Activated T-helper 17 cell treated with anti-CD3 and anti-CD28 coated beads, Interleukin-2, amount 50 U/mL, for 72 hours (primary cell): ENCODE results near the gene ASAP2. TPM values are rescaled to one million over a fixed set of nuclear protein-coding genes. Genes with fewer than 3 reads are reported as not detected.

Experiments used
- ATAC-seq: fragments of 150-1000 bp; cut with Tn5 transposase; replicated peaks from 2 replicates; pipeline ENCODE4 v1.10.0; 2021; ENCODE audit warnings: mild to moderate bottlenecking, moderate library complexity
- H3K27ac Mint-ChIP-seq: one replicate; pipeline ENCODE4 v1.8.0; 2022; ENCODE audit warnings: mixed read lengths
- H3K27me3 Mint-ChIP-seq: one replicate; pipeline ENCODE4 v1.8.0; 2022; ENCODE audit warnings: mixed read lengths
- H3K36me3 Mint-ChIP-seq: one replicate; pipeline ENCODE4 v1.8.0; 2022; ENCODE audit warnings: low read depth, mild to moderate bottlenecking, mixed read lengths
- H3K4me1 Mint-ChIP-seq: one replicate; pipeline ENCODE4 v1.8.0; 2022; ENCODE audit warnings: mixed read lengths
- H3K4me3 Mint-ChIP-seq: one replicate; pipeline ENCODE4 v1.8.0; 2022; ENCODE audit warnings: mild to moderate bottlenecking, mixed read lengths
- H3K9me3 Mint-ChIP-seq: one replicate; pipeline ENCODE4 v1.8.0; 2022; ENCODE audit warnings: mixed read lengths
- total RNA-seq, 2 donors: library from RNA; stranded (reverse); gene quantifications; one replicate each; pipeline ENCODE4 v1.2.3, GENCODE V29; 2022

ASAP2 gene
- total RNA-seq, 2 donors from 2014 or later: 0.17 to 0.19 TPM

GRCh38 chr2:9298583-9298982, 92.0 kb downstream of the ASAP2 start:
- Mint-ChIP-seq H3K9me3 (no peaks in the 10 kb centered on the region), H3K27me3 (peaks cover 9% of the 10 kb centered on the region), H3K36me3 (no peaks in the 10 kb centered on the region), H3K4me1 (no peaks in the 10 kb centered on the region), H3K4me3 (no peak overlapping the region), H3K27ac (no peak overlapping the region)
- ATAC-seq: no peak

GRCh38 chr2:9299161-9300100, 92.8 kb downstream of the ASAP2 start:
- Mint-ChIP-seq H3K9me3 (no peaks in the 10 kb centered on the region), H3K4me3 (no peak overlapping the region), H3K36me3 (no peaks in the 10 kb centered on the region), H3K4me1 (no peaks in the 10 kb centered on the region), H3K27me3 (peaks cover 9% of the 10 kb centered on the region), H3K27ac (no peak overlapping the region)
- ATAC-seq: no peak

DNA sequence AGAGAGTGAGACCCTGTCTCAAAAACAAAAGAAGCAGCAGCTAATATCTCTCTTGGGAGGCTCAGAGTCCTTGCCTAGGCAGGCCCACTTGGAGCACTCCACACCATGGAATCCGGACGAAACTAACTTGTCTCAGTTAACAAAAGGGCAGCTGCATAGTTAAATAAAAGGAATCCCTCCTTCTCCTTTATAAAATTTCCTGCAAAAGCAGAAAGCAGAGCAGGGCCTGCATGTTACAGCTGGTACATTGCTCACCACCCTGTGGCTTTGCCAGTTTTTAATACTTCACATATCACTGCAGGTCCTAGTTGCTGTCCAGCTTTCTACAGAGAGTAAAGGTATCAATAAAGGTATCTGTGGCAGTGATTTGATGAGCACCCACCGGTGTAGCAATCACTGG, 93.6 kb downstream of the ASAP2 start:
- no peak overlapping the region for H3K4me3 Mint-ChIP-seq
- peaks cover 9% of the 10 kb centered on the region for H3K27me3 Mint-ChIP-seq
- ATAC-seq: no peak
- H3K36me3 Mint-ChIP-seq: no peaks in the 10 kb centered on the region
- H3K9me3 Mint-ChIP-seq: no peaks in the 10 kb centered on the region
- H3K4me1 Mint-ChIP-seq: no peaks in the 10 kb centered on the region
- H3K27ac Mint-ChIP-seq: no peak overlapping the region

DNA sequence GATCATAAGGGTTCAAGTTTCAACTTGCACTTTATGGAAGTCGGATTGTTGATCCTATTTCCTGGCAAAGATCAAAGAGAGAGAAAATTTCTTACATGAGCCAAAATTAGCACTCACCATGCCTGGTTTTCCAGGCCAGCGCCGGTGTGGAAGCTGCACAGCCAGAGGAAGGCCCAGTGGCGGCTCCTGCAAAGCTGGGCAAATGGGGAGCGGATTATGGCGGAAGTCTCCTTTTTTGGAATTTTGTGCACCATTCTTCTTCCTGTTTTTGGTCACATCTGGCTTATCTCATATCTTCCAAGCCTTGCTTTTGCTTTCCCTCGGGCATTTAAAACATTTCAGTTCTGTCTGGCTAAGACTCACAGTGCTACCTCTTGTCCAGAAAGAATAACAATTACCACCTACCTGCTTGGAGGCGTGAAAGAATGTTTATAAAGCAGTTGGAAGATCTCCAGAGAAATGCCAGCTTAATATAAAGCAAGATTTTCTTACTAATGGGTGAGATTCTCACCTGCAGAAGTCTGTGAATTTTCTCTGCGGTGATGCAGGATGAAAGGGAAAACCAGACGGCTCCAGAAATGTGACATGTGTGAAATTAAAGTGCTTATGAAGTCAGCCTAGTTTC, 94.3 kb downstream of the ASAP2 start:
- H3K27me3 Mint-ChIP-seq: peaks cover 9% of the 10 kb centered on the region
- H3K4me1 Mint-ChIP-seq: no peaks in the 10 kb centered on the region
- no peaks in the 10 kb centered on the region for H3K36me3 Mint-ChIP-seq
- H3K27ac Mint-ChIP-seq: no peak overlapping the region
- H3K4me3 Mint-ChIP-seq: no peak overlapping the region
- no peaks in the 10 kb centered on the region for H3K9me3 Mint-ChIP-seq
- no peak for ATAC-seq

DNA sequence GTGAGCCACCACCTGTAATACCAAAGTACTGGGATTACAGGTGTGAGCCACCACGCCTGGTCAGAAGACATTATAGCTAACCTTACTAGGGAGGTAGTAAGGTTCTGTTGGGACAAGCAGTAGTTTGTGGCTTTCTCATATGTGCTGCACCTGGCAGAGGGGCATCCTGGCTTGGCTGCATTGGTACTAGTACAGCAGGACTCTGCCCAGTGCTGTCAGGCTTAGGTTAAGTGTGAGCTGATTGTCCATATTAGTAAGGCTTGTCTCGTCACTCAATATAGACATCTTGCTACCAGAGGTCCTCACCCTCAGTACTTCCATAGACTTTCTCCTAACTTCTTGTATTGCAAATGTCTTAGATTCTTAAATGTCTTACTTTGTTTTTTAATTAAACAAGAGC, 96.1 kb downstream of the ASAP2 start:
- ATAC-seq: no peak
- H3K36me3 Mint-ChIP-seq: no peaks in the 10 kb centered on the region

GRCh38 chr2:9303528-9304225, 97.1 kb downstream of the ASAP2 start:
- Mint-ChIP-seq H3K9me3 (no peaks in the 10 kb centered on the region), H3K27me3 (peaks cover under 1% of the 10 kb centered on the region), H3K36me3 (no peaks in the 10 kb centered on the region), H3K4me1 (no peaks in the 10 kb centered on the region), H3K27ac (no peak overlapping the region), H3K4me3 (no peak overlapping the region)
- ATAC-seq: no peak

More for the DNA sequence above, 96.1 kb downstream of the ASAP2 start:
- Mint-ChIP-seq H3K4me3 (no peak overlapping the region), H3K9me3 (no peaks in the 10 kb centered on the region), H3K27me3 (peaks cover 3% of the 10 kb centered on the region), H3K27ac (no peak overlapping the region), H3K4me1 (no peaks in the 10 kb centered on the region)

- no peak overlapping the region for H3K27ac Mint-ChIP-seq
Observed at GRCh38 chr2:9306911-9307310, 100.3 kb downstream of the ASAP2 start.

DNA sequence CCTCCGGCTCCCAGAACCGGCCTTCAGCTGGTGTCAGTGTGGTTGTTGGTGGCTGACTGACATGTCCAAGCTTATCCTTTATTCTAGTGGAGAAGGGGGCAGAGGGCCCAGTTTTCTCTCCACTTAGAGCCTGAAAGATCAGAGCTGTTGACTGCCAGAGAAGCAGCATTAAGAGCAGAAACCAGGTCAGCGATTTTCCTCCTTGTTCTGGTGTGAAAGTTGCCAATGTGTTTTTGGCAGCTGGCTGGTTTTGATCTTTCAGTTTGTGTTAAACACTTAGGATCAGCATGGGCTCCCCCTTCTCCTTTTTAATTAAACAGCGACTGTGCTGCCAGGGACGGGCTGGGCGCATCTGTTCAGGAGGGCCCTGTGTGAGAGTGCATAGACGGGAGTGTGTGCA, 100.9 kb downstream of the ASAP2 start:
- H3K9me3 Mint-ChIP-seq: no peaks in the 10 kb centered on the region
- H3K36me3 Mint-ChIP-seq: no peaks in the 10 kb centered on the region
- ATAC-seq: no peak
- H3K4me3 Mint-ChIP-seq: no peak overlapping the region
- H3K27ac Mint-ChIP-seq: no peak overlapping the region
- no peaks in the 10 kb centered on the region for H3K4me1 Mint-ChIP-seq
- H3K27me3 Mint-ChIP-seq: no peaks in the 10 kb centered on the region

More at GRCh38 chr2:9306911-9307310, 100.3 kb downstream of the ASAP2 start:
- H3K9me3 Mint-ChIP-seq: no peaks in the 10 kb centered on the region
- ATAC-seq: no peak
- H3K4me1 Mint-ChIP-seq: no peaks in the 10 kb centered on the region
- no peaks in the 10 kb centered on the region for H3K36me3 Mint-ChIP-seq
- H3K27me3 Mint-ChIP-seq: no peaks in the 10 kb centered on the region
- H3K4me3 Mint-ChIP-seq: no peak overlapping the region

DNA sequence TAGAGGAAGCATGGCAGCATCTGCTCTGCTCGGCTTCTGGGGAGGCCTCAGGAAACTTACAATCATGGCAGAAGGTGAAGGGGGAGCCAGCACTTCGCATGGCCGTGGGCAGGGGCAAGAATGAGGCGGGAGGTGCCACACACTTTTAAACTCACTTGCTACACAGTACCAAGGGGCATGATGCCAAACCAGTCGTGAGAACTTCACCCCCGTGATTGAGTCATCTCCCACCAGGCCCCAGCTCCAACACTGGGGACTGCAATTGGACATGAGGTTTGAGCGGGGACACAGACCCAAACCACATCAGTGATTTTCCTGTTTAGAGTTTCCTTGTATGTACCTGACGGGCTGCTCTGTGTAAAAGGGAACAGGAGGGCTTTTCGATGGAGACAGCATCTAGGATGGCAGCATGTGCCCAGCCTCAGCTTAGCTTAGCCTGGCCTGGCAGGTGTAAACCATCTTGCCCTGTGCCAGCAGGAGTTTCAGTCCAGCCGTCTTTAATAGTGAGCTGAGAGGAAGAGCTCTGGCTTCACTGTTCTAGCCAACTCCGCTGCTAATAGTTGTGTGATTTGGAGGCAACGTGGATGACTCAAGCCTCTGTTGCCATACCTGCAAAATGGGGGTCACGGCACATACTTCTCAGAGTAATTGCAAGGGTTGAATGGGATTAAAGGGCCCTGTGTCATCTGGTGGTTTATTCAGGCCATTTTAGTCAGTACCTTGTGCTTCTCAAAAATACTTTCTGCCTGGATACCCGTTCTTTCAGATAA, 101.8 kb downstream of the ASAP2 start:
- no peaks in the 10 kb centered on the region for H3K9me3 Mint-ChIP-seq
- no peak overlapping the region for H3K4me3 Mint-ChIP-seq
- no peaks in the 10 kb centered on the region for H3K27me3 Mint-ChIP-seq
- H3K4me1 Mint-ChIP-seq: no peaks in the 10 kb centered on the region
- ATAC-seq: no peak
- no peak overlapping the region for H3K27ac Mint-ChIP-seq
- H3K36me3 Mint-ChIP-seq: no peaks in the 10 kb centered on the region

GRCh38 chr2:9309147-9309546, 102.5 kb downstream of the ASAP2 start:
- Mint-ChIP-seq H3K9me3 (no peaks in the 10 kb centered on the region), H3K27ac (no peak overlapping the region), H3K27me3 (peaks cover 3% of the 10 kb centered on the region), H3K36me3 (no peaks in the 10 kb centered on the region), H3K4me1 (no peaks in the 10 kb centered on the region), H3K4me3 (no peak overlapping the region)
- no peak for ATAC-seq

DNA sequence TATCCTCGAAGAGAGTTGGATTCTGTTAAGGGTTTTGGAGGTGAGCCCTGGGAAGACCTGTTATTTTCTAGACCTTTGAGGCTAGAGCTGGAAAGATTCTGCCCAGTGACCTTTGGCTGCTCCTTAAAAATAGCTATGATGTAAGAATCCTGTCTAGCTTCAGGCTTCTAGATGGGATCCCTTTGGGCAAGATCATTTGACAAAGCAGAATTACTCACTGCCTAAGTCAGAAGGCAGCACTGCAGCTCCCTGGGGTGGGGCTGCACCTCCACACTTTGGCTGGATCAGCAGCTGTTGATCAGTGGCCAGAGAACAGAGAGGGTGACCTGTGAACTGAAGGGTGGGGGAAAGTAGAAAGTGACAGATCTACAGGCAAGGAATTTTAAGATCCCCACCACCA, 103.8 kb downstream of the ASAP2 start:
- H3K27me3 Mint-ChIP-seq: peaks cover 8% of the 10 kb centered on the region
- no peaks in the 10 kb centered on the region for H3K9me3 Mint-ChIP-seq
- no peaks in the 10 kb centered on the region for H3K4me1 Mint-ChIP-seq
- no peaks in the 10 kb centered on the region for H3K36me3 Mint-ChIP-seq
- no peak overlapping the region for H3K4me3 Mint-ChIP-seq
- no peak overlapping the region for H3K27ac Mint-ChIP-seq
- no peak for ATAC-seq

GRCh38 chr2:9310798-9311197, 104.2 kb downstream of the ASAP2 start:
- Mint-ChIP-seq H3K36me3 (no peaks in the 10 kb centered on the region), H3K9me3 (no peaks in the 10 kb centered on the region), H3K27ac (no peak overlapping the region), H3K4me1 (no peaks in the 10 kb centered on the region), H3K4me3 (no peak overlapping the region), H3K27me3 (peaks cover 8% of the 10 kb centered on the region)
- no peak for ATAC-seq

DNA sequence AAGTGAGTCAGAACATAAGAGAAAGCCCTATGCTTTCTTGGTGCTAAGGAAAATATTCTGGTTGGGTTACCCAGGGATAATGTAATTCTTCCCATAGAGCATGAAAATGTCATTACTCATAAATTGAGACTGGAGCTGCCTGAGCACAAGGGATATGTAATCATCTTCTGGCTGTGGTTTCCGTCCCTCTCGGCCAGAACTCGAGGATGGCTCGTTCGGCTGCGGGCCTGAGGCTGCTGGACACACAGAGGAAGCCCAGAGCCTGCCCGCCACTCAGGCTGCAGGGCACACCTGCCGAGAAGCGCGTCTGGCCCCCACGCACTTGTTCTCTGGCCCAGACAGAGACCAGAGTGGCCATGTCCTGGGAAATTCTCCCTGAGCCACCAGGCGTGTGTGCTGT, 104.9 kb downstream of the ASAP2 start:
- Mint-ChIP-seq H3K36me3 (no peaks in the 10 kb centered on the region), H3K27ac (no peak overlapping the region), H3K27me3 (peaks cover 8% of the 10 kb centered on the region), H3K4me3 (no peak overlapping the region), H3K9me3 (no peaks in the 10 kb centered on the region), H3K4me1 (no peaks in the 10 kb centered on the region)
- ATAC-seq: no peak

DNA sequence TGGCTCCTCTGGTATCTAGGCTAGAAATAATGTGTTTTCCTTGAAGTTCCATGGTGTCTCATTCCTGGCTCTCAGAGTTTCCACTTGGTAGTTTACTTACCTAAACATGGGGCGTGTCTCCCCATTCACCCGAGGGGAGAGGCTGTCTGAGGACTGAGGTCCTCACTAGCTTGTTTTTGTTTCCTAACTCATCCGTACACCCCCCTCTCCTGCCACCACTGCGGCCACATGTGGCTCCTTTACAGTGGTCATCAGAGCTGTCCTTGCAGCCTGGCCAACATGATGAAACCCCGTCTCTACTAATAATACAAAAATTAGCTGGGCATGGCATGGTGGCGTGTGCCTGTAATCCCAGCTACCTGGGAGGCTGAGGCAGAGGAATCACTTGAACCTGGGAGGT, 106.0 kb downstream of the ASAP2 start:
- H3K27ac Mint-ChIP-seq: no peak overlapping the region
- H3K9me3 Mint-ChIP-seq: no peaks in the 10 kb centered on the region
- peaks cover 8% of the 10 kb centered on the region for H3K27me3 Mint-ChIP-seq
- H3K4me3 Mint-ChIP-seq: no peak overlapping the region
- ATAC-seq: no peak
- no peaks in the 10 kb centered on the region for H3K4me1 Mint-ChIP-seq
- no peaks in the 10 kb centered on the region for H3K36me3 Mint-ChIP-seq
